HCT116 (cell line): ENCODE data around the gene AXIN1. TPM values are rescaled to one million over a fixed set of nuclear protein-coding genes. Genes with fewer than 3 reads are reported as not detected.

Experiments
- ATAC-seq: fragments of 200-7000 bp; cut with Tn5 transposase; 2 replicates; pipeline ENCODE4 v1.9.1; 2020; ENCODE audit warnings: mild to moderate bottlenecking, moderate library complexity
- BruUV-seq: library from RNA; stranded (reverse); fragments of 400-500 nt; replicated peaks from 2 replicates; lab custom pipeline; 2021; lab: Mats Ljungman, UMichigan
- CTCF ChIA-PET: fragments of 300-600 bp; sonication (Branson Sonifier 250); formaldehyde crosslinking; loops from one replicate; lab custom pipeline; 2021; ENCODE audit warnings: antibody characterized with exemption; lab: Charles Lee
- POLR2A ChIA-PET: fragments of 300-600, 350-600 bp; sonication (Branson Sonifier 250); formaldehyde crosslinking; loops from one replicate; lab custom pipeline; 2021; ENCODE audit warnings: antibody characterized with exemption; lab: Charles Lee
- RAD21 ChIA-PET, 2 experiments: fragments of 300-600 bp; sonication (Branson Sonifier 250); formaldehyde crosslinking; loops; one replicate each; lab custom pipeline; 2023; ENCODE audit warnings: low total read pairs in 2 of 2; ENCODE audit not compliant: uncharacterized antibody in 2 of 2, unreplicated experiment in 2 of 2, low non-redundant PET in 1 of 2; lab: Charles Lee
- DNase-seq: peaks from one replicate; pipeline ENCODE4 v3.0.0-alpha.2; 2010; ENCODE audit warnings: low read depth, low spot score
- H2AFZ ChIP-seq: fragments of 200-600 bp; shearing (Covaris generic), sonication (generic); 2 replicates; pipeline ENCODE4 v1.6.1; 2017; ENCODE audit warnings: low read depth, mixed run types, mixed read lengths, antibody characterized with exemption, low read length; ENCODE audit not compliant: poor library complexity, severe bottlenecking
- H3K27ac ChIP-seq: 2 replicates; pipeline ENCODE4 v1.5.1; 2012; ENCODE audit warnings: low read depth, low read length
- H3K27me3 ChIP-seq: fragments of 200-600 bp; sonication (generic); 2 replicates; pipeline ENCODE4 v1.6.1; 2016; ENCODE audit warnings: mixed run types, low read length, mixed read lengths; ENCODE audit not compliant: insufficient read depth
- H3K36me3 ChIP-seq, 2 experiments: fragments of 200-500 bp in 1 of 2; fragments of 200-600 bp in 1 of 2; sonication (Bioruptor generic) in 1 of 2; sonication (generic) in 1 of 2; 2 replicates each; pipeline versions ENCODE4 v1.5.1 to v1.6.1; 2014 to 2016; ENCODE audit warnings: low read length in 2 of 2, inconsistent platforms in 1 of 2, mixed read lengths in 1 of 2, mixed run types in 1 of 2; ENCODE audit not compliant: insufficient read depth in 2 of 2, control insufficient read depth in 1 of 2
- H3K4me1 ChIP-seq, 2 experiments: fragments of 200-600 bp in 1 of 2; sonication (generic) in 1 of 2; 2 replicates each; pipeline versions ENCODE4 v1.5.1 to v1.6.1; 2012 to 2017; ENCODE audit warnings: low read length in 2 of 2, inconsistent platforms in 1 of 2, mild to moderate bottlenecking in 1 of 2, mixed read lengths in 1 of 2, mixed run types in 1 of 2, moderate library complexity in 1 of 2; ENCODE audit not compliant: insufficient read depth in 2 of 2, control insufficient read depth in 1 of 2
- H3K4me2 ChIP-seq: fragments of 200-600 bp; sonication (generic); 2 replicates; pipeline ENCODE4 v1.6.1; 2017; ENCODE audit warnings: mixed run types, low read length, mixed read lengths
- H3K4me3 ChIP-seq, 2 experiments: fragments of 200-600 bp in 1 of 2; sonication (generic) in 1 of 2; replicated peaks in 1 of 2; 2 replicates each; pipeline ENCODE4 v1.5.1; 2011 to 2016; ENCODE audit warnings: low read length in 2 of 2, control low read depth in 1 of 2, low read depth in 1 of 2, mild to moderate bottlenecking in 1 of 2, mixed read lengths in 1 of 2, mixed run types in 1 of 2
- H3K79me2 ChIP-seq: fragments of 200-600 bp; sonication (generic); 2 replicates; pipeline ENCODE4 v1.6.1; 2017; ENCODE audit warnings: mild to moderate bottlenecking, mixed run types, low read length, moderate library complexity, mixed read lengths; ENCODE audit not compliant: insufficient read depth
- H3K9ac ChIP-seq: fragments of 200-600 bp; sonication (generic); 2 replicates; pipeline ENCODE4 v1.6.1; 2016; ENCODE audit warnings: low read length, mixed read lengths
- H3K9me2 ChIP-seq: fragments of 200-600 bp; sonication (generic), shearing (Covaris generic); 2 replicates; pipeline ENCODE4 v1.6.1; 2017; ENCODE audit warnings: mixed run types, mild to moderate bottlenecking, moderate library complexity; ENCODE audit not compliant: insufficient read depth
- H3K9me3 ChIP-seq, 2 experiments: fragments of 200-500 bp in 1 of 2; fragments of 200-600 bp in 1 of 2; sonication (Bioruptor generic) in 1 of 2; sonication (generic) in 1 of 2; 2 replicates each; pipeline ENCODE4 v1.6.1; 2014 to 2017; ENCODE audit warnings: low read length in 2 of 2, mixed read lengths in 2 of 2, inconsistent platforms in 1 of 2, low read depth in 1 of 2, mild to moderate bottlenecking in 1 of 2, mixed run types in 1 of 2, moderate library complexity in 1 of 2; ENCODE audit not compliant: control insufficient read depth in 1 of 2, insufficient read depth in 1 of 2
- H4K20me1 ChIP-seq: fragments of 200-600 bp; sonication (generic), shearing (Covaris generic); 2 replicates; pipeline ENCODE4 v1.6.1; 2017; ENCODE audit warnings: mixed run types, mild to moderate bottlenecking, moderate library complexity; ENCODE audit not compliant: insufficient read depth
- ATF3 ChIP-seq: IDR thresholded peaks from 2 replicates; pipeline ENCODE4 v1.6.1; 2012
- CEBPB ChIP-seq: IDR thresholded peaks from 2 replicates; pipeline ENCODE4 v1.6.1; 2012; ENCODE audit warnings: low read depth
- EGR1 ChIP-seq: IDR thresholded peaks from 2 replicates; pipeline ENCODE4 v1.6.1; 2012; ENCODE audit warnings: low read depth
- EZH2phosphoT487 ChIP-seq: fragments of 200-600 bp; IDR thresholded peaks from 2 replicates; pipeline ENCODE4 v1.6.1; 2018; ENCODE audit warnings: antibody characterized with exemption, borderline replicate concordance
- FOSL1 ChIP-seq: IDR thresholded peaks from 2 replicates; pipeline ENCODE4 v1.6.1; 2012; ENCODE audit warnings: low read depth
- POLR2AphosphoS5 ChIP-seq: IDR thresholded peaks from 2 replicates; pipeline ENCODE4 v1.6.1; 2011; ENCODE audit warnings: mild to moderate bottlenecking, low read depth, low read length, moderate library complexity
- RAD21 ChIP-seq: IDR thresholded peaks from 2 replicates; pipeline ENCODE4 v1.6.1; 2012; ENCODE audit warnings: low read depth, mild to moderate bottlenecking
- SIN3A ChIP-seq: IDR thresholded peaks from 2 replicates; pipeline ENCODE4 v1.6.1; 2012; ENCODE audit warnings: low read depth
- SRF ChIP-seq: IDR thresholded peaks from 2 replicates; pipeline ENCODE4 v1.6.1; 2012; ENCODE audit warnings: low read depth
- intact Hi-C: fragments of 100-400 bp; cut with micrococcal nuclease; formaldehyde crosslinking; loops from 2 replicates; pipeline ENCODE4 v1.10.0; 2022
- total RNA-seq: library from RNA; stranded (reverse); gene quantifications from one replicate; pipeline ENCODE4 v1.2.1, GENCODE V29; 2021; ENCODE audit not compliant: unreplicated experiment
- TF ChIP-seq, protein P1 (sequence below): IDR thresholded peaks from 2 replicates; pipeline ENCODE4 v1.6.1; 2011; ENCODE audit warnings: mild to moderate bottlenecking, low read length, moderate library complexity; ENCODE audit not compliant: insufficient replicate concordance; ENCODE audit errors: extremely low read depth

Gene AXIN1
- total RNA-seq, 1 experiment from 2014 or later: 20.2 TPM

DNA sequence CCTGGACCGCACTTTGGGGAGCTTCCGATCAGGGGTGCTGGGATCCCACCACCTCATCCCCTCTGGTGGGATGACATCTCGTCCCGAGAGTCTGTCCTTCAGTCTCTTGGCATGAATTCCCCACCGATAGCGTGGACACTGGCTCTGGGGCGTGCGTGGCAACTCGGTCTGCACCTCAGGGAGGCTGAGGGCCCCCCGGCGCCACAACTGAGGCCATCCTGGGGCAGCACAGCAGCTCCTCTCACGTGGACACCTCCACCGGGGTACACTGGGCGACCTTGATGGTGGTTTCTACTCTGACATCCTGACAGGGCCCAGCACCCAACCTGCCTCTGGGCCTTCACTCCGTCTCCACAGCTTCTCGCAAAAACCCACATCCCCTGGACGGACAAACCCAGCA is 61.0 kb downstream of the AXIN1 start:
- H3K4me1 ChIP-seq: no peaks in the 10 kb centered on the region
- ChIA-PET CTCF (no interaction called here), POLR2A (no interaction called here), RAD21 (no interaction called here)
- no peak overlapping the region for H2AFZ ChIP-seq
- no peaks in the 10 kb centered on the region for H3K36me3 ChIP-seq
- no TSS peak for BruUV-seq
- H3K9me2 ChIP-seq: no peaks in the 10 kb centered on the region
- intact Hi-C loops: no loop called here
- H3K79me2 ChIP-seq: no peaks in the 10 kb centered on the region
- no peak overlapping the region for H3K9ac ChIP-seq
- DNase-seq: no peak
- H3K4me3 ChIP-seq: no peak overlapping the region
- no peaks in the 10 kb centered on the region for H3K9me3 ChIP-seq
- TF ChIP-seq FOSL1 (no peak), RAD21 (no peak), ATF3 (no peak), POLR2AphosphoS5 (no peak), CEBPB (no peak), SIN3A (no peak), EGR1 (no peak), SRF (no peak), EZH2phosphoT487 (no peak)
- TF ChIP-seq, protein P1, sequence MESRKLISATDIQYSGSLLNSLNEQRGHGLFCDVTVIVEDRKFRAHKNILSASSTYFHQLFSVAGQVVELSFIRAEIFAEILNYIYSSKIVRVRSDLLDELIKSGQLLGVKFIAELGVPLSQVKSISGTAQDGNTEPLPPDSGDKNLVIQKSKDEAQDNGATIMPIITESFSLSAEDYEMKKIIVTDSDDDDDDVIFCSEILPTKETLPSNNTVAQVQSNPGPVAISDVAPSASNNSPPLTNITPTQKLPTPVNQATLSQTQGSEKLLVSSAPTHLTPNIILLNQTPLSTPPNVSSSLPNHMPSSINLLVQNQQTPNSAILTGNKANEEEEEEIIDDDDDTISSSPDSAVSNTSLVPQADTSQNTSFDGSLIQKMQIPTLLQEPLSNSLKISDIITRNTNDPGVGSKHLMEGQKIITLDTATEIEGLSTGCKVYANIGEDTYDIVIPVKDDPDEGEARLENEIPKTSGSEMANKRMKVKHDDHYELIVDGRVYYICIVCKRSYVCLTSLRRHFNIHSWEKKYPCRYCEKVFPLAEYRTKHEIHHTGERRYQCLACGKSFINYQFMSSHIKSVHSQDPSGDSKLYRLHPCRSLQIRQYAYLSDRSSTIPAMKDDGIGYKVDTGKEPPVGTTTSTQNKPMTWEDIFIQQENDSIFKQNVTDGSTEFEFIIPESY: no peak
- no peaks in the 10 kb centered on the region for H4K20me1 ChIP-seq
- no peak for ATAC-seq
- H3K27ac ChIP-seq: no peak overlapping the region
- H3K27me3 ChIP-seq: no peaks in the 10 kb centered on the region
- no peak overlapping the region for H3K4me2 ChIP-seq
